Hematopoietic multipotent progenitor cell treated with erythropoietin and hydrocortisone succinate and interleukin-3 and kit ligand, for 15 days (in vitro differentiated cells): ENCODE measurements around the gene SLC9A9.
"Not testable (repeated sequence)": the region's sequence is repeated elsewhere in the genome, so short reads cannot be mapped to it uniquely, and the experiment has no call there.

ENCODE experiments used
- DNase-seq: peaks from one replicate; pipeline ENCODE4 v3.0.0-alpha.2; 2015; ENCODE audit warnings: low spot score

The SLC9A9 gene

DNA sequence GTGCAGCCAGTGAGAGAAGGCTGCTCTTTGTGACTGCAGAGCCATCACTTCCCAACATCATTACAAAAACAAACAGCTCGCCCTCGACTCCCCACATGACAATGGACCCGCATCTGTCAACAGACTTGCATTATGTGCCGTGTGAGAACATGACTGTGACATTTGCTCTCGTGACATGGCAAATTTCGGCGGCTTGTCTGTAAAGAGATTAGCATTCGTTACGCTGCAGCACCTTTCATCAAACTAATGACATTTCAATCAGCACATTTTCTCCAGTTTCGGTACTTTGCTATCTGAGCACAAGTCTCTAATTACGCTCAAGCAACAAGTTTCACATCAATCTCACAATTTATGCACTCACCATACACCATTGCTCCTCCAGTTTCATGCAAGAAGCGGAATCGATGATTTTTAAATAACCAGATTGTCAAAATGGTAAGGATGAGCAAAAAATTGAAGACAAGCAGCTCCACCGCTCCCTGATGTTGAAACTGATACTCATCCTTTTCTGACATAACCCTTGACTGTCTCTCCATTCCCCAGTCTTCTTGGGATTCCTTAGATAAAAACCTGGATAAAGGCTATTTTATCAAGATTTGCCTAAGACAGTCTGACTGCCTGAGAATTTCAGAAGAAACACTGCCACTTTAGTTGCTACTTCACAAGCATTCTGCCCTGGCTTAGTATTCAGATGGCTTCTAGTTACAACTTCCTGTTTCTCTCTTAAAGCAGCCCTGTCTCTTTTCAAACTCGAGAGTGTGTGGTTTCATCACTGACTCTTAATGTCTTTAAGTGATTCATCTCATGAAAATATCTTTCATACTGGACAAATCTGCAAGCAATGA is at the start of gene SLC9A9:
Gene SLC9A9, minus strand, starts transcription at position 682 of the 845 bp plus-strand sequence. Its CDS starts 146 bp downstream, at position 536.
- peak; percentile 9 for DNase-seq

GRCh38 chr3:143897576-143898295 is 49.5 kb upstream of the SLC9A9 start:
- DNase-seq: no peak

DNA sequence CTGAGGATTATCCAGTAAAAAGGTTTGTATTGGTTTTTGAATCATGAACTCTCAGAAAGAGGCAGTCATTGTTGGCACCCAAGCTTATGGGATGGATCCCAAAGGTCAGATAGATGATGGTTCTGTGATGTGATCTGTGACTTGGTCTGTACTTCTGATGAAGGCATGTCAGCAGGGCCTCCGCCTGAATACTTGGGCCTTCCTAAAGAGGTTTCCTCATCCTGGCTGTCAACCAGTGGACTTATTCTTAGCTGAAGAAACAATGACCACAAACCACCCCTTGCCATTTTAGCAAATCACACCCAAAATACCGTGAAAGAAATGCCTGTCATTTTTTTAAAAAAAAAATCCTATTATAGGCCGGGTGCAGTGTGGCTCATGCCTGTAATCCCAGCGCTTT is 48.2 kb upstream of the SLC9A9 start:
- DNase-seq: no peak

DNA sequence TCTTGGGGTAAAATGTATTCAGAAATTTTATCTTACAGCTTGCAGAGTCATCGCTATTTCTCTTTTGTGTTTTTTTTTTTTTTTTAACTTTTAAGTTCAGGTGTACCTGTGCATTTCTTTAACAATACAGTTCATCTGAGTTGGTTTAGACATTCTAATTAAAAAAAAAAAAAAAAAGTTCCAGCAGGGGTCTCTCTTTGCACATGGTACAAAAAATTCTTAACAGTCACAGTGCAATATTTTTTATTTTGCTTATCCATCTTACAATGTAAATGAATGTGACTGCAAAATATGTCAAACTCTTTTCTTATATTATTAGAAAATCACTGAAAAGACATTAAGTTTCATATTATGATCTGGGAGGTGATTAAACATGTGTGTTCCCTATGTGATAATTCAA is 47.5 kb upstream of the SLC9A9 start:
- DNase-seq: peak; percentile 31

- no peak for DNase-seq
These were observed 40.6 kb upstream of the SLC9A9 start for GRCh38 chr3:143888846-143889245.

DNA sequence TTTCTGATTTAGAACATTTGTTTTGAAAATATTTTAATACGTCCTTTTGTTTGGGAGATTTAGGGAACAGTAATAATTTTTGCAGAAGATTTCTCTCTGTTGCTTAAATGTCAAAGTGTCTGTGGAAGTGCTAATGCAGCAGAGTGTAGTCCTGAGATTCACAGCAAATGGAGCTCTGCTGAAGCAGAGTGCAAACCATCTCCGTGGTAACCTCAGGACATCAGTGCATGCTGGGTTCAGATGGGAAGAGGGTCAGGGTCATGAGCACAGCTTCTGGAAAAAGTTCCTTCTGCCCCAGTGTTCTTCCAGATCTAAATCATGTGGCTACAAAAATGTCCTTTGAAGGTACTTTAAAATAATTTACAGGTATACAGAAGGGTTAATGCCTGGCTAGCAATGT is 39.9 kb upstream of the SLC9A9 start:
- DNase-seq: no peak

DNA sequence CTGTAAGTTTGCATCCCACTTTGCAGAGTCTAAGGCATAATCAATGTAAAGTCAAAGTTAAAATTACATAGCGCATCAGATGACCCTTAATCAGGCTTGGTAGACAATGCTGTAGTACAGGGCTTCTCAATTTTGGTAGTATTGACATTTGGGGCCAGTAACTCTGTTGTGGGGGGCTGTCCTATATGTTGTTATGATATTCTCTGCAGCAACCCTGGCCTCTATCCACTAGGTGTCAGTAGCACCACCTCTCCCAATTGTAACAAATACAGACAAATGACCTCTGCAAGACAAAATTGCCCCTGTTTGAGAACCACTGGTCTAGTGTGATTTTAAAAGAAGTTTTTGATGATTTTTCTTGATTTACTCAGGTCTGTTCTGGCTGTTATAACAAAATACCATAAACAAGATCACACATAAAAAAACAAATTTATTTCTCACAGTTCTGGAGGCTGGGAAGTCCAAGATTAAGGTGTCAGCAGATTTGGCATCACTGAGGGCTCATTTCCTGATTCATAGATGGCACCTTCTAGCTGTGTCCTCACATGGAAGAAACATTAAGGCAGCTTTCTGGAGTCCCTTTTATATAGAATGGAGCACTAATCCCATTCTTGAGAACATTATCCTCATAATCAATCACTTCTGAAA is 37.6 kb upstream of the SLC9A9 start:
- DNase-seq: peak; percentile 49

GRCh38 chr3:143884861-143885260 is 36.6 kb upstream of the SLC9A9 start:
- no peak for DNase-seq

GRCh38 chr3:143883151-143883550 is 34.9 kb upstream of the SLC9A9 start:
- DNase-seq: no peak

GRCh38 chr3:143881095-143881494 is 32.8 kb upstream of the SLC9A9 start:
- DNase-seq: no peak

GRCh38 chr3:143875546-143875945 is 27.3 kb upstream of the SLC9A9 start:
- DNase-seq: no peak

- not testable (repeated sequence) for DNase-seq
These were observed 25.3 kb upstream of the SLC9A9 start for GRCh38 chr3:143873553-143873952.

DNA sequence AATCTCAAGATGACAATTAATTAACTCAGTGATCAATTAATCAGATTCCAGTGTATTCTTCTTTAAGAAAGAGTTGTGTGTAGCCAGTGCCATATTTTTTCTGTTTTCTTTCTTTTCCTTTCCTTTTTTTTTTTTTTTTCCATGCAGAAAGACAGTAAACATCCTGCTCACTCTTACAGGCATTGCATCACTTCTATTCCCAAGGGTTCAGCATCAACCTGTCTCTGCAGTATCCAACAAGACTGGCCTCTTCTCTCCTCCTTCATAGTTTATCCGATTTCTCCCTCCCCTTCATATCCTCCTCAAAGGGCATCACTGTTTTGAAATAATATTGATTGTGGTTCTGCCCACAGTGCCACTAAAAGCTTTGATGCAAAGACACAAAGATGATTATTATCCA is 17.0 kb upstream of the SLC9A9 start:
- DNase-seq: no peak

- no peak for DNase-seq
These were observed 11.4 kb upstream of the SLC9A9 start for GRCh38 chr3:143859465-143860203.

DNA sequence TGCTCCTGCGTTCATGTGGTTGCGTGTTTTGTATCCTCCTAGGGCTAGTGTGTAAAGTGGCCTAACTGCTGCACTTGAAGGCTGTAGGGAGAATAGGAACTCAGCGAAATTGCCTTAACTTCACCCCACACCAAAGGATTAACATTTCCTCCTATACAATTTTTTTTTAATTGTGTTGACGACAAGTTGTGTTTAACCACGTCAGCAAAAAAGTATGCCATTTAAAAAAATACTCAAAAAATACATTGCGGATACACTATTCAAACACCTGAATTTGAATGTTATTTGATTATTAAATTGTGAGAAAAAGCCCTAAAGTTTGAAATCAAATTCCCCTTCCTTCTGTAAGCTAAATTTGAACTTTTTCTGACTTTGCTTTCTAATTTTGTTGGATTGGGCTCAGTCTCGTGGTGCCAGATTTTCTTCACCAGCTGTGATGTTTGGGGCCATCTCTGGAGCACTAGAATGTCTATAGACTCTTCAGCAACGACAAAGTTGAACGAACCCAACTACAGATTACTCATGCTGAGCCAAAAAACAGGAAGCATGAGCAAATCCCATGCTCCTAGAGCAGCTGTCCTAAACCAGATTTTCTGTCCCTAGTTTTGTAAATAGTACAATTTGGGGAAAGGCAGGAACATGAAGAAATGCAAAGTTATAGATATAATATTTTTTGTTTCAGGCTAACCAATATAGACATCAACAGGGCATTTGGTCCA is 8.1 kb upstream of the SLC9A9 start:
- no peak for DNase-seq

DNA sequence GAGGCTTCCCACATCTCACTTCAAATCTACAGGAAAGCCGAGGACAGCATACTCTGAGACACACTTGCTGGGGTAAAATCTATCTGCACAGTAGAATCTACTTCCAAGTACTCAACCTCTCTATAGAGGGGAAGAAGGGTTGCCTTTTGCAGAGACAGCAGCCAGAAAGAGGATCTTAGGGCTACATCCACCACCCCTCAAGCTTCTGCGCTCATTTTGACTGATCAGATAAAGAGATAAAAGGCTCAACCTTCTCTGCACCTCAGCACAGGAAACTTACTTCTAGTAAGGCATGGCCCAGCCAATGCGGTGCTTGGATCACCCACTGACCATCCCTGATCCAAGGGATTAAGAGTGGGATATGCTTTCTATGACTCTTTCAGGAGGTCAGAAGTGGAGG is 6.9 kb upstream of the SLC9A9 start:
- DNase-seq: no peak

GRCh38 chr3:143851331-143852017 is 3.2 kb upstream of the SLC9A9 start:
- DNase-seq: no peak

DNA sequence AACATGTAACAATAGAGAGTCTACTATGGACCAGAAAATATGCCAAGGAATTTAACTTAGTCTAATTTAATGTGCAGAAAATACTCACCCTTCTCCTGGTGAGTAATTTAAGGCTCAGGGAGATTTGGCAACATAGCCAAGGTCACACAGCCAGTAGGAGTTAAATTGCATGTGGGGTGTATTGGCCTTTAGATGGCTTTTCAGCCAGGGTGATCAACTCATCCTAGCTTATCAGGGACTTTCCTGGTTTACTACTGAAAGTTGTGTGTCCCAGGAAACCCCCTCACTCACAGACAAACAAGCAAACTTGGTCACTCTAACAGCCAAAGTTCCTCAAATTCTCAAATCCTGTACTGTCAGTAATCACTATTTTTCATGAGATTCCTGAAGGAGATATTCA is 2.6 kb upstream of the SLC9A9 start:
- no peak for DNase-seq

- no peak for DNase-seq
These were observed 1.7 kb upstream of the SLC9A9 start for GRCh38 chr3:143849854-143850549.

GRCh38 chr3:143848704-143849103 is 436 bp upstream of the SLC9A9 start:
- no peak for DNase-seq
